Measurements from ENCODE around the gene FAM72D.
"Not testable (repeated sequence)": the region's sequence is repeated elsewhere in the genome, so short reads cannot be mapped to it uniquely, and the experiment has no call there.

FAM72D gene

GRCh38 chr1:145093517-145094149, 2.1 kb upstream of the FAM72D start:
- not testable (repeated sequence) for DNase-seq

GRCh38 chr1:145094655-145095211, 1.0 kb upstream of the FAM72D start:
- DNase-seq: not testable (repeated sequence)

- DNase-seq: not testable (repeated sequence)
These were observed 6.0 kb downstream of the FAM72D start for GRCh38 chr1:145101725-145102124.

- not testable (repeated sequence) for DNase-seq
These were observed 7.5 kb downstream of the FAM72D start for GRCh38 chr1:145103294-145103693.

GRCh38 chr1:145111674-145112073, 15.9 kb downstream of the FAM72D start:
- DNase-seq: not testable (repeated sequence)

GRCh38 chr1:145112703-145113102, 16.9 kb downstream of the FAM72D start:
- DNase-seq: not testable (repeated sequence)

- DNase-seq: not testable (repeated sequence)
These were observed 18.8 kb downstream of the FAM72D start for GRCh38 chr1:145114560-145115057.

- not testable (repeated sequence) for DNase-seq
These were observed 20.1 kb downstream of the FAM72D start for GRCh38 chr1:145115587-145116493.

- not testable (repeated sequence) for DNase-seq
These were observed 24.1 kb downstream of the FAM72D start for GRCh38 chr1:145119842-145120241.

GRCh38 chr1:145122344-145123061, 26.7 kb downstream of the FAM72D start:
- not testable (repeated sequence) for DNase-seq

GRCh38 chr1:145123062-145123395, 27.3 kb downstream of the FAM72D start:
- not testable (repeated sequence) for DNase-seq

- DNase-seq: not testable (repeated sequence)
These were observed 28.3 kb downstream of the FAM72D start for GRCh38 chr1:145123992-145124641.

- DNase-seq: not testable (repeated sequence)
These were observed 29.3 kb downstream of the FAM72D start for GRCh38 chr1:145125112-145125511.

GRCh38 chr1:145127144-145127543, 31.4 kb downstream of the FAM72D start:
- not testable (repeated sequence) for DNase-seq

GRCh38 chr1:145128697-145129469, 33.1 kb downstream of the FAM72D start:
- DNase-seq: not testable (repeated sequence)

- DNase-seq: not testable (repeated sequence)
These were observed 38.7 kb downstream of the FAM72D start for GRCh38 chr1:145134476-145134875.

- DNase-seq: not testable (repeated sequence)
These were observed 44.8 kb downstream of the FAM72D start for GRCh38 chr1:145140549-145140948.

GRCh38 chr1:145144264-145144913, 48.6 kb downstream of the FAM72D start:
- not testable (repeated sequence) for DNase-seq

GRCh38 chr1:145146308-145146707, 50.5 kb downstream of the FAM72D start:
- not testable (repeated sequence) for DNase-seq

GRCh38 chr1:145147172-145147571, 51.4 kb downstream of the FAM72D start:
- not testable (repeated sequence) for DNase-seq

GRCh38 chr1:145155421-145155820, 59.6 kb downstream of the FAM72D start:
- DNase-seq: not testable (repeated sequence)

Data from MV-4-11 (cell line).